22Rv1 (cell line): ENCODE data around the gene SMARCA5.
A peak's percentile ranks its signal among the peaks of the same experiment; 100 is the strongest.

Experiments
- H3K27ac ChIP-seq: fragments of 450-650 bp; 2 replicates; pipeline ENCODE4 v1.5.1; 2017
- ZFX ChIP-seq: fragments of 450-650 bp; IDR thresholded peaks from 2 replicates; pipeline ENCODE4 v1.6.1; 2017; ENCODE audit warnings: antibody characterized with exemption, borderline replicate concordance
- TF ChIP-seq, protein P1 (sequence below): fragments of 450-650 bp; IDR thresholded peaks from 2 replicates; pipeline ENCODE4 v1.5.1; 2017; ENCODE audit warnings: mild to moderate bottlenecking

SMARCA5 gene

DNA sequence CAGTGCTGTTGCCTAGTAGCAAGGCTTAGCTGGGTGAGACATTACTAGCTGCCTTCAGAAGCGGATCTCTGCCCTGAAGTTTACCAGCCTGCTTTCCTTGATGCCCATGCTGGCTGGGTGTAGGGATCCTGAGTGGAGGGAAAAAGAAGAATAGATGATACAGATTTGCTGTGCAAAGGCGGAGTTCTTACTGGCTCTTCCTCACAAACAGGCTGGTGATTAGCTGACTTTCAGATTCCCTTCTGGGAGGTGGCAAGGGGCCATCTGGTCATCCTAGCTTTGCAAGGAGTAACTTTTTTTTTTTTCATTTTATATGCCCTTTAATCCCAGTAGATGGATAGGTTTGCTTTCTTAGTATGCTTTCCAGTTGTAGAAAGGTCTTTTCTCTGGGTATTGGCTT, 44.8 kb downstream of the SMARCA5 start:
- H3K27ac ChIP-seq: peak overlapping the region; percentile 80
- no peak for TF ChIP-seq ZFX
- TF ChIP-seq, protein P1, sequence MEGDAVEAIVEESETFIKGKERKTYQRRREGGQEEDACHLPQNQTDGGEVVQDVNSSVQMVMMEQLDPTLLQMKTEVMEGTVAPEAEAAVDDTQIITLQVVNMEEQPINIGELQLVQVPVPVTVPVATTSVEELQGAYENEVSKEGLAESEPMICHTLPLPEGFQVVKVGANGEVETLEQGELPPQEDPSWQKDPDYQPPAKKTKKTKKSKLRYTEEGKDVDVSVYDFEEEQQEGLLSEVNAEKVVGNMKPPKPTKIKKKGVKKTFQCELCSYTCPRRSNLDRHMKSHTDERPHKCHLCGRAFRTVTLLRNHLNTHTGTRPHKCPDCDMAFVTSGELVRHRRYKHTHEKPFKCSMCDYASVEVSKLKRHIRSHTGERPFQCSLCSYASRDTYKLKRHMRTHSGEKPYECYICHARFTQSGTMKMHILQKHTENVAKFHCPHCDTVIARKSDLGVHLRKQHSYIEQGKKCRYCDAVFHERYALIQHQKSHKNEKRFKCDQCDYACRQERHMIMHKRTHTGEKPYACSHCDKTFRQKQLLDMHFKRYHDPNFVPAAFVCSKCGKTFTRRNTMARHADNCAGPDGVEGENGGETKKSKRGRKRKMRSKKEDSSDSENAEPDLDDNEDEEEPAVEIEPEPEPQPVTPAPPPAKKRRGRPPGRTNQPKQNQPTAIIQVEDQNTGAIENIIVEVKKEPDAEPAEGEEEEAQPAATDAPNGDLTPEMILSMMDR: no peak

DNA sequence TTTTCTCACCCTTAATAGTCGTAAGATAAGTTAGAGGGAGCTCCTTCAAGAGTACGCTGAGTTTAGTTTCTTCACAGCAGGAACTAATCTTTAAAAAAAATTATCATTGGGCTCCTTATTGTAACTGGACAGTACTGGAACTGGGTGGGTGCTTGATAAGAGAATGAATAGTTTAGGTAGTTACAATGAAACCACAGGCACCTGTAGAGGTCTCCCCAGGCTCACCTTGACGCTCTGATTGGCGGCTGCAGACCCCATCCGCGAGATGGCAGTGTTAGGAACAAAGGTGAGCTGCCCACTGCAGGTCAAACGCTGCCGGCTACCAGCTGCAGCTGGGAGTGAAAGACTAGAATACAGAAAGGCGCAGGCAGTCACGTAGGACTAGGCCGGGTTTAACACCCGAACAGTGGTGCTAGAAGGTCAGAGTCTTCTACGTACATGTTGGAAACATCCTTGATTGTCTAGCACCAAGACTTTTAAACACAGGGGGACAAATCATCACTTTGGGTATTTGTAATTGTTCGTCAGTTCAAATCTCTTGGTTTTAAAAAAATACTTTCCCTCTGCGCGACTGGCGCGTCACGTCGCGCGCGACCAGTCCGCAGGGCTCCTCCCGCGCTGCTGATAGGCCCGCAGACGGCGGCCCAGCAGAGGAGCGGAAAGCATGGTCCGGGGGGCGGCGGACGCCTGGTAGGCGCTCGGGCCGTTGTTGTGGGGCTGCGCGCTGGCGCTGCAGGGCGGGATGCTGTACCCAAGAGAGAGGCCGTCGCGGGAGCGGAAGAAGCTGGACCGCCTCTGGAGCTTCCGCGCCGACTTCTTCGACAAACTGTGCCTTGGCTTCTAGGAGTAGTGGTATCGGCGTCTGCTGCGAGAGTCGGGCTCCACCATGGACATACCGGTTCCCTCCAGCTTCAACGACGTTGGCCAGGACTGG, 45.6 kb downstream of the SMARCA5 start:
- H3K27ac ChIP-seq: peak overlapping the region; percentile 80
- TF ChIP-seq, protein P1: peak; percentile 97
- TF ChIP-seq ZFX: no peak

- peak overlapping the region; percentile 80 for H3K27ac ChIP-seq
- TF ChIP-seq, protein P1: no peak
- TF ChIP-seq ZFX: no peak
Measured at GRCh38 chr4:143559757-143560147, 46.2 kb downstream of the SMARCA5 start.

DNA sequence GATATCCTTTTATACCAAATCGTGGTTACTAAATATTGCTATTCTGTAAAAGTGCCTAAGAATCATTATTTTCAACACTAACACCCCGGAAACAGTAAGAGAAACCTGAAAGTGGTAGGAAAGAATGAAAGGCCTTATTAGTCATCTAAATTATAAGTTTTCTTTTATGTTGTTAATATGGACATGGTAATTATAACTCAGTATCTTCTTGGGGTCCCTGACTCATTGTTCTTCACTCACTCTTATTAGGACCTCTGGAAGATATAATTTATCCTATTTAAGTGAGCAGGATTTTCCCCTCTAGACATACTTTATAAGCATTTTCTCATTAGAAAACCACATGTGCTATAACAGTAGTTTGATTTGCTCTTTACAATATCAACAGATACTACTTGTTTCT, 51.0 kb downstream of the SMARCA5 start:
- TF ChIP-seq ZFX: no peak
- TF ChIP-seq, protein P1: no peak

DNA sequence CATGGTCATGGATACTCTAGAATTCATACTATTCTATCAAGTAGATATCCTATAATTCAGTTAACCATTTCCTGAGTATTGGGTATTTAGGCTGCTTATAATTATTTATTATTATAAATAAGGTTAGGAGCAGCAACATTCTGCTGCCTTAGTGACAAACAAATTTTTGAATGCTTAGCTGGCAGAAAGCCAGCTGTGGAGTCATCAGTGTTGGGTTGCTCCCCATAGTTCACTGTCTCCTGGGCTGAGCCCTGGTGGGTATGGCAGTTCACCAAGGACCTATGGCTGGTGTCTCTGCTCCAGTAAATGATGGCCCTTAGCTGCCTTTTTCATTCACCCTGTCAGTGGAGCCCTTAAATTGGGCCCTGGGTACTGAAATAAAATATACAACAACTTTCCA, 61.8 kb downstream of the SMARCA5 start:
- no peak for TF ChIP-seq ZFX
- TF ChIP-seq, protein P1: no peak

More for the DNA sequence above, 51.0 kb downstream of the SMARCA5 start:
- H3K27ac ChIP-seq: no peak overlapping the region

DNA sequence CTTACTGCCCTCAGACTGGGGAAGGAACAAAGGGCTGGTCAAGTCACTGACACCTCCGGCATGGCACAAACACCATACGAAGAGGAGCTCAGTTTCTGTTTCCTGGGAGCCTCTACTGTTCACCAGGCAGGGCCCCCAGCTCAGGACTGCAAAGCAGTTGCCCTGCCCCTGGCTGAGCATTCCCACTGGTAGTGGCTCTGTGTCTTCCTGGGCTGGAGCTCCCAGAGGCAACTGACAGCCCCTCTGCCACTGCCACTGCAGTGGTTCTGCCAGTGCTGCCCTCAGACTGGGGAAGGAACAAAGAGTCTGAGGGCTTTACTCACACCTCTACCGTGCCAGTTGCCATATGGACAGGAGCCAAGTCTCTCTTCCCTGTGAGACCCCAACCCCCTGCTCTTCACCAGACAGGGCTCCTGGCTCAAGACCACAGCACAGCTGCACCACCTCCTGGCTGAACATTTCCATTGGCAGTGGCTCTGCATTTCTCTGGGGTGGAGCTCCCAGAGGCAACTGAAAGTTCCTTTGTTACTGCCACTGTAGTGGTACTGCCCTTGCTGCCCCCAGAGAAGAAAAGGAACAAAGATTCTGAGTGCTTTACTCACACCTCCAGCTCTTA, 67.9 kb downstream of the SMARCA5 start:
- no peak overlapping the region for H3K27ac ChIP-seq
- TF ChIP-seq, protein P1: no peak
- no peak for TF ChIP-seq ZFX

More for the DNA sequence above, 61.8 kb downstream of the SMARCA5 start:
- H3K27ac ChIP-seq: no peak overlapping the region

DNA sequence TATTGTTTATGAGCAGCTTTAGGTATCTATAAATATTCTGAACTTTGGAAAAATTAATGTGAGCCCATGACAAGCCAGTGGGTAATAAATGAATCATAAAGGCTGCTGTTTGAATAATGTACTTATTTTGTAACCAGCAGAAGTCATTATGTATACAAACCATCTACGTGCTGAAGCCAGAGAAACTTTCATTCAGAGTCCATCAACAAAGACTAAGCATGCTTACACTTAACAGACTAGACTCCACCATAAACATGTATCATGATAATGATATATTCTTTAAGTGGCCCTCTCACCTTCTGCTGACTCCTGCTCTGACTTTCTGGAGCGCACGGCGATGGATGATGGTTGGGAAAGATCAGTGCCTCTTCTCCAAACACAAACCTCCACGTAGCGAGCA, 72.0 kb downstream of the SMARCA5 start:
- TF ChIP-seq ZFX: no peak
- TF ChIP-seq, protein P1: no peak
- no peak overlapping the region for H3K27ac ChIP-seq
